ENCODE data around the gene CCDC57. TPM values are rescaled to one million over a fixed set of nuclear protein-coding genes. Genes with fewer than 3 reads are reported as not detected.

The CCDC57 gene
- polyA plus RNA-seq, 1 donor (not counting 4 experiments of a cell fraction or from before 2014, with no cell fraction given): 19.2 TPM

DNA sequence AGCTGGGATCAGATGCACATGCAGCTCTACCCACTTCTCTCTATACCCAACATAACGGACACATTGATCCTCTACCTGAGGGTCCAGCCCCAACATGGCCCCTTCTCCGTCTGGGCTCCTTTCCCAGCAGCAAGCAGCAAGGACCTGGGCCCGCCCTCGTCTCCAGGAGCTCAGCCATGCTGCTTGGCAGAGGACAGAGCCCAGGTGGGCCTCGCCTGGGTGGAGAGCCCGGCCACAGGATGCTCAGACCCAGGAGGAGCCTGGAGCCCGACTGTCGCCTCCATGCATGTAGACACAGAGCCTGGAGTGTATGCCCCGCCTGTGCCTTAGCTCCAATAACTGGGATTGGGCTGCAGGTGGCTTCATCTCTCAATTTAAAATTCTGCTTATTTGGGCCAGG is 57.0 kb downstream of the CCDC57 start:
- no peak overlapping the region for H3K27ac ChIP-seq (ENCODE audit: control insufficient read depth, insufficient read depth, low read length)
- H4K20me1 ChIP-seq (ENCODE audit: control insufficient read depth, extremely low read depth, insufficient read depth, low read length): peaks cover 7% of the 10 kb centered on the region
- H3K9me1 ChIP-seq (ENCODE audit: control insufficient read depth, extremely low read depth, insufficient read depth, low read length): no peaks in the 10 kb centered on the region
- H2AFZ ChIP-seq (ENCODE audit: control insufficient read depth, low read length): no peak overlapping the region
- no peak overlapping the region for H3K4me3 ChIP-seq (ENCODE audit: control insufficient read depth in 2 of 3, extremely low read depth in 1 of 3, insufficient read depth in 2 of 3, low read depth in 1 of 3, low read length in 3 of 3)
- no peak for FAIRE-seq
- peaks cover 15% of the 10 kb centered on the region for H3K4me1 ChIP-seq (ENCODE audit: control insufficient read depth, extremely low read depth, insufficient read depth, low read length)
- no peak overlapping the region for H3K4me2 ChIP-seq (ENCODE audit: control insufficient read depth, extremely low read depth, insufficient read depth, low read depth, low read length)
- no peaks in the 10 kb centered on the region for H3K9me3 ChIP-seq (ENCODE audit: control insufficient read depth, low read depth, low read length)
- dilution Hi-C loops (cut with MboI; ENCODE audit: extremely low pct_ligation_motif_present, low sequenced_read_pairs): no loop called here
- no peak overlapping the region for H3K9ac ChIP-seq (ENCODE audit: control insufficient read depth, extremely low read depth, insufficient read depth, low read length)
- DNase-seq (ENCODE audit: low read depth, low spot score): no peak
- peaks cover 4 to 12% of the 10 kb centered on the region in 2 experiments for H3K36me3 ChIP-seq (ENCODE audit: control insufficient read depth in 2 of 2, extremely low read depth in 1 of 2, insufficient read depth in 2 of 2, low read length in 2 of 2)
- no peaks in the 10 kb centered on the region for H3K27me3 ChIP-seq (ENCODE audit: control insufficient read depth, extremely low read depth, insufficient read depth, low read length)
- no peak for TF ChIP-seq EZH2 (IDR thresholded peaks at IDR 0.05; ENCODE audit: low read length)
- TF ChIP-seq, protein P1, sequence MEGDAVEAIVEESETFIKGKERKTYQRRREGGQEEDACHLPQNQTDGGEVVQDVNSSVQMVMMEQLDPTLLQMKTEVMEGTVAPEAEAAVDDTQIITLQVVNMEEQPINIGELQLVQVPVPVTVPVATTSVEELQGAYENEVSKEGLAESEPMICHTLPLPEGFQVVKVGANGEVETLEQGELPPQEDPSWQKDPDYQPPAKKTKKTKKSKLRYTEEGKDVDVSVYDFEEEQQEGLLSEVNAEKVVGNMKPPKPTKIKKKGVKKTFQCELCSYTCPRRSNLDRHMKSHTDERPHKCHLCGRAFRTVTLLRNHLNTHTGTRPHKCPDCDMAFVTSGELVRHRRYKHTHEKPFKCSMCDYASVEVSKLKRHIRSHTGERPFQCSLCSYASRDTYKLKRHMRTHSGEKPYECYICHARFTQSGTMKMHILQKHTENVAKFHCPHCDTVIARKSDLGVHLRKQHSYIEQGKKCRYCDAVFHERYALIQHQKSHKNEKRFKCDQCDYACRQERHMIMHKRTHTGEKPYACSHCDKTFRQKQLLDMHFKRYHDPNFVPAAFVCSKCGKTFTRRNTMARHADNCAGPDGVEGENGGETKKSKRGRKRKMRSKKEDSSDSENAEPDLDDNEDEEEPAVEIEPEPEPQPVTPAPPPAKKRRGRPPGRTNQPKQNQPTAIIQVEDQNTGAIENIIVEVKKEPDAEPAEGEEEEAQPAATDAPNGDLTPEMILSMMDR (optimal IDR thresholded peaks at IDR 0.05 in 1 of 3, IDR thresholded peaks at IDR 0.05 in 1 of 3, conservative IDR thresholded peaks at IDR 0.05 in 1 of 3; ENCODE audit: extremely low read depth in 1 of 3, insufficient read depth in 2 of 3, low read length in 3 of 3): no peak
- no peaks in the 10 kb centered on the region for H3K79me2 ChIP-seq (ENCODE audit: control insufficient read depth, insufficient read depth, low read length)

DNA sequence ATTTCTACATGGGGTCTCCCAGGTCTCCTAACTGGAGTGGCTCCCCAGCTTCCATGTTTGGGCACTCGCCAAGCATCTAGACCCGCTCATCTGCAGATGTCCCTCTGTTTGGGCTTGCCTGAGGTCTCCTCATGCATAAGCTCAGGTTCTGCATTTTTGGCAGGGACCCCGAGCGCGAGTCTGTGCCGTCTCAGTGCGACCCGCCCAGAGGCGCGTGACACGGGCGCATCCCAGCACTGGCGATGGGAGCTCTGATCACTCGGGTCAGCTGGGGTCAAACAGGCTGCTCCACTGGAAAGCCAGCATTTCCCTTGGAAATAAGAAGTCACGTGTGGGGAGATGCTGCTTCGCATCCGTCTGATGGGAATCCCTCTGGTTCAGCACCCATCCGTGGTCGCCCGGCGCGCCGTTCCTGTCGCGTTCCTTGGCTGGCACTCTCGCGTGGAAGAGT is 57.7 kb downstream of the CCDC57 start:
- no peak for DNase-seq (ENCODE audit: low read depth, low spot score)
- Histone ChIP-seq H3K4me2 (ENCODE audit: control insufficient read depth, extremely low read depth, insufficient read depth, low read depth, low read length) (no peak overlapping the region), H3K27ac (ENCODE audit: control insufficient read depth, insufficient read depth, low read length) (no peak overlapping the region), H4K20me1 (ENCODE audit: control insufficient read depth, extremely low read depth, insufficient read depth, low read length) (peaks cover 7% of the 10 kb centered on the region), H3K9me3 (ENCODE audit: control insufficient read depth, low read depth, low read length) (no peaks in the 10 kb centered on the region), H3K4me3 (ENCODE audit: control insufficient read depth in 2 of 3, extremely low read depth in 1 of 3, insufficient read depth in 2 of 3, low read depth in 1 of 3, low read length in 3 of 3) (no peak overlapping the region), H3K9ac (ENCODE audit: control insufficient read depth, extremely low read depth, insufficient read depth, low read length) (no peak overlapping the region), H3K9me1 (ENCODE audit: control insufficient read depth, extremely low read depth, insufficient read depth, low read length) (no peaks in the 10 kb centered on the region), H3K4me1 (ENCODE audit: control insufficient read depth, extremely low read depth, insufficient read depth, low read length) (peaks cover 15% of the 10 kb centered on the region), H3K36me3 (ENCODE audit: control insufficient read depth in 2 of 2, extremely low read depth in 1 of 2, insufficient read depth in 2 of 2, low read length in 2 of 2) (peaks cover 4 to 12% of the 10 kb centered on the region in 2 experiments), H3K27me3 (ENCODE audit: control insufficient read depth, extremely low read depth, insufficient read depth, low read length) (no peaks in the 10 kb centered on the region), H3K79me2 (ENCODE audit: control insufficient read depth, insufficient read depth, low read length) (no peaks in the 10 kb centered on the region), H2AFZ (ENCODE audit: control insufficient read depth, low read length) (no peak overlapping the region)
- dilution Hi-C loops (cut with MboI; ENCODE audit: extremely low pct_ligation_motif_present, low sequenced_read_pairs): no loop called here
- no peak for TF ChIP-seq EZH2 (IDR thresholded peaks at IDR 0.05; ENCODE audit: low read length)
- TF ChIP-seq, protein P1 (optimal IDR thresholded peaks at IDR 0.05 in 1 of 3, IDR thresholded peaks at IDR 0.05 in 1 of 3, conservative IDR thresholded peaks at IDR 0.05 in 1 of 3; ENCODE audit: extremely low read depth in 1 of 3, insufficient read depth in 2 of 3, low read length in 3 of 3): no peak
- FAIRE-seq: no peak

Measured in keratinocyte (primary cell).